Ovary (tissue), 9 donors: ENCODE data around the gene SPEF2. TPM values are rescaled to one million over a fixed set of nuclear protein-coding genes. Genes with fewer than 3 reads are reported as not detected.

Source experiments
- DNase-seq, 5 donors: peaks; one replicate each; pipeline ENCODE4 v3.0.0-alpha.2; 2019 to 2020
- H3K27ac ChIP-seq, 2 donors: fragments of 200-600 bp; one replicate each; pipeline versions ENCODE4 v1.5.1 to v1.8.0; 2019 to 2022
- H3K27me3 ChIP-seq: fragments of 200-600 bp; one replicate; pipeline ENCODE4 v1.8.0; 2022
- H3K36me3 ChIP-seq: fragments of 200-600 bp; sonication (generic); one replicate; pipeline ENCODE4 v1.5.1; 2019
- H3K4me1 ChIP-seq: one replicate; pipeline ENCODE4 v1.8.1; 2013; ENCODE audit warnings: mild to moderate bottlenecking, moderate library complexity; ENCODE audit not compliant: insufficient read depth
- H3K4me3 ChIP-seq: fragments of 200-600 bp; sonication (generic); one replicate; pipeline ENCODE4 v1.5.1; 2017
- H3K9me3 ChIP-seq, 2 donors: fragments of 200-600 bp in 1 of 2; sonication (generic) in 1 of 2; one replicate each; pipeline versions ENCODE4 v1.5.1 to v1.8.1; 2013 to 2019; ENCODE audit warnings: mild to moderate bottlenecking in 1 of 2, moderate library complexity in 1 of 2
- CTCF ChIP-seq, 3 donors: fragments of 450-650 bp in 2 of 3; fragments of 200-600 bp in 1 of 3; IDR thresholded peaks; one replicate each; pipeline versions ENCODE4 v1.5.1 to v1.8.0; 2016 to 2022; ENCODE audit warnings: antibody characterized with exemption in 3 of 3, mild to moderate bottlenecking in 1 of 3
- EP300 ChIP-seq: sonication (generic); formaldehyde crosslinking; IDR thresholded peaks from one replicate; pipeline ENCODE4 v1.6.1; 2017; ENCODE audit warnings: antibody characterized with exemption
- POLR2A ChIP-seq: fragments of 450-650 bp; IDR thresholded peaks from one replicate; pipeline ENCODE4 v1.6.1; 2017; ENCODE audit warnings: antibody characterized with exemption, mild to moderate bottlenecking, moderate library complexity
- WGBS, 3 donors: extraction: QIAGEN DNeasy Blood & Tissue Kit in 1 of 3; methylation state at CpG; one replicate each; pipeline versions ENCODE4 v1.1.5 to v1.1.7; 2013 to 2017; 5-methylcytosine and 5-hydroxymethylcytosine counted together
- intact Hi-C, 4 donors: fragments of 100-400 bp; cut with DNase I; formaldehyde crosslinking; loops; one replicate each; pipeline versions ENCODE4 v1.11.0 to v1.15.1; 2022 to 2023
- polyA plus RNA-seq, 2 donors: library from polyadenylated mRNA; stranded (reverse); fragments of 200-250 nt in 1 of 2; fragments of 350-450 nt in 1 of 2; fragmentation: Illumina TruSeq in 1 of 2; extraction: RNeasy Lipid Tissue Mini Kit (QIAGEN cat#74804) in 1 of 2; gene quantifications; one replicate each; pipeline ENCODE4 v1.2.3, GENCODE V29; 2013 to 2014
- total RNA-seq, 7 donors: library from RNA; depleted of rRNA in 2 of 7; stranded (reverse); fragments of >200 nt in 2 of 7; fragmentation: NEBNext Ultra II Directional in 3 of 7; extraction: Animal tissue kit (Norgen Biotek cat#: 25700) in 3 of 7; gene quantifications; one replicate each; pipeline versions ENCODE4 v1.1.0 to v1.2.4, GENCODE V29; 2016 to 2023
- donor health status: DM: no; HTN: no; CAD: no; lungs with moderate emphysema.
- donor health status: DM: no; HTN: no; CAD: no.
- donor health status: Bipolar disorder and iron deficiency.
- donor health status: DM: yes; HTN: yes; CAD: no.
- donor health status: DM: no; HTN: no; CAD: no.
- donor health status: DM: yes; HTN: yes; CAD: no.

SPEF2 gene
- total and polyA plus RNA-seq, 9 donors, result 4.2 to 31.8 (median 9.0) TPM

GRCh38 chr5:35857606-35858205 is 240.0 kb downstream of the SPEF2 start:
- H3K4me3 ChIP-seq, result no peak overlapping the region
- no peaks in the 10 kb centered on the region for H3K9me3 ChIP-seq
- no peaks in the 10 kb centered on the region for H3K36me3 ChIP-seq
- 37 to 44% (median 42%) methylated on average over 2 of the region's 2 CpGs for WGBS, 3 donors
- no peaks in the 10 kb centered on the region for H3K27me3 ChIP-seq
- no peak for TF ChIP-seq EP300
- TF ChIP-seq CTCF (IDR thresholded peaks at IDR 0.05), result no peak
- no peak for TF ChIP-seq POLR2A
- intact Hi-C loops, result no loop called here
- peaks cover 2% of the 10 kb centered on the region for H3K4me1 ChIP-seq
- no peak for DNase-seq
- no peak overlapping the region for H3K27ac ChIP-seq

- no peaks in the 10 kb centered on the region for H3K4me1 ChIP-seq
- no peak overlapping the region for H3K27ac ChIP-seq
- no peaks in the 10 kb centered on the region for H3K9me3 ChIP-seq
- TF ChIP-seq EP300 (no peak), POLR2A (no peak), CTCF (IDR thresholded peaks at IDR 0.05) (no peak)
- 64 to 73% (median 67%) methylated on average over 3 of the region's 3 CpGs for WGBS, 3 donors
- no peaks in the 10 kb centered on the region for H3K27me3 ChIP-seq
- intact Hi-C loops, result no loop called here
- H3K36me3 ChIP-seq, result no peaks in the 10 kb centered on the region
- no peak overlapping the region for H3K4me3 ChIP-seq
- DNase-seq, result no peak
Measured at GRCh38 chr5:35859101-35859661, 241.5 kb downstream of the SPEF2 start.

- no peaks in the 10 kb centered on the region for H3K9me3 ChIP-seq
- TF ChIP-seq POLR2A, result no peak
- no peak for TF ChIP-seq EP300
- no peak for TF ChIP-seq CTCF (IDR thresholded peaks at IDR 0.05)
- H3K27me3 ChIP-seq, result no peaks in the 10 kb centered on the region
- intact Hi-C loops, result no loop called here
- DNase-seq, result no peak
- no peak overlapping the region for H3K27ac ChIP-seq
- H3K36me3 ChIP-seq, result no peaks in the 10 kb centered on the region
- H3K4me1 ChIP-seq, result no peaks in the 10 kb centered on the region
- WGBS, 3 donors, result 84 to 96% (median 94%) methylated on average over 1 of the region's 1 CpG
- no peak overlapping the region for H3K4me3 ChIP-seq
Measured at GRCh38 chr5:35860686-35861085, 243.0 kb downstream of the SPEF2 start.

- H3K36me3 ChIP-seq, result no peaks in the 10 kb centered on the region
- no peak for DNase-seq
- intact Hi-C loops, result no loop called here
- TF ChIP-seq EP300, result no peak
- TF ChIP-seq CTCF (IDR thresholded peaks at IDR 0.05), result no peak
- TF ChIP-seq POLR2A, result no peak
- H3K27ac ChIP-seq, result no peak overlapping the region
- no peaks in the 10 kb centered on the region for H3K4me1 ChIP-seq
- no peaks in the 10 kb centered on the region for H3K27me3 ChIP-seq
- 58 to 62% (median 60%) methylated on average over 1 of the region's 1 CpG for WGBS, 3 donors
- H3K4me3 ChIP-seq, result no peak overlapping the region
- no peaks in the 10 kb centered on the region for H3K9me3 ChIP-seq
Measured at GRCh38 chr5:35861718-35862117, 244.1 kb downstream of the SPEF2 start.
